ENCODE measurements around the gene FALEC. TPM values are rescaled to one million over a fixed set of nuclear protein-coding genes. Genes with fewer than 3 reads are reported as not detected.

FALEC gene
- total and polyA plus RNA-seq, 2 of the 8 experiments (the other 6 are each of a cell fraction or from before 2014, with no cell fraction given), result not detected

GRCh38 chr1:150514913-150515327, 632 bp upstream of the FALEC start (continued):
- TF ChIP-seq E2F6 (IDR thresholded peaks at IDR 0.05) (no peak), BCL11A (IDR thresholded peaks at IDR 0.05; ENCODE audit: low read depth in 2 of 2, low read length in 2 of 2) (no peak), POLR2AphosphoS5 (IDR thresholded peaks at IDR 0.05; ENCODE audit: low read depth, low read length) (no peak), SIN3A (conservative IDR thresholded peaks at IDR 0.05 in 1 of 2, IDR thresholded peaks at IDR 0.05 in 1 of 2; ENCODE audit: low read depth in 1 of 2, low read length in 2 of 2) (no peak), TBP (IDR thresholded peaks at IDR 0.05; ENCODE audit: low read depth, low read length) (no peak)
